Effector memory CD8-positive, alpha-beta T cell (primary cell): Measurements from ENCODE around the gene TRIM27.
A peak's percentile ranks its signal among the peaks of the same experiment; 100 is the strongest.

Experiments used
- ATAC-seq: fragments of 150-1000 bp; cut with Tn5 transposase; replicated peaks from 2 replicates; pipeline ENCODE4 v1.10.0; 2021; ENCODE audit warnings: mild to moderate bottlenecking, moderate library complexity
- DNase-seq, 3 experiments: peaks; one replicate each; pipeline ENCODE4 v3.0.0; 2021
- H3K27ac Mint-ChIP-seq, 2 donors: one replicate each; pipeline ENCODE4 v1.8.0; 2022; ENCODE audit warnings: mild to moderate bottlenecking in 2 of 2, mixed read lengths in 2 of 2, moderate library complexity in 2 of 2
- H3K27me3 Mint-ChIP-seq, 2 donors: one replicate each; pipeline ENCODE4 v1.8.0; 2022; ENCODE audit warnings: mixed read lengths in 2 of 2
- H3K36me3 Mint-ChIP-seq: one replicate; pipeline ENCODE4 v1.8.0; 2022; ENCODE audit warnings: mild to moderate bottlenecking, moderate library complexity, mixed read lengths; ENCODE audit not compliant: insufficient read depth
- H3K4me1 Mint-ChIP-seq, 2 donors: one replicate each; pipeline ENCODE4 v1.8.0; 2022; ENCODE audit warnings: low read depth in 2 of 2, mixed read lengths in 2 of 2
- H3K4me3 Mint-ChIP-seq, 2 donors: one replicate each; pipeline ENCODE4 v1.8.0; 2022; ENCODE audit warnings: mild to moderate bottlenecking in 2 of 2, mixed read lengths in 2 of 2, moderate library complexity in 2 of 2
- H3K9me3 Mint-ChIP-seq, 2 donors: one replicate each; pipeline ENCODE4 v1.8.0; 2022; ENCODE audit warnings: mixed read lengths in 2 of 2

Gene TRIM27

DNA sequence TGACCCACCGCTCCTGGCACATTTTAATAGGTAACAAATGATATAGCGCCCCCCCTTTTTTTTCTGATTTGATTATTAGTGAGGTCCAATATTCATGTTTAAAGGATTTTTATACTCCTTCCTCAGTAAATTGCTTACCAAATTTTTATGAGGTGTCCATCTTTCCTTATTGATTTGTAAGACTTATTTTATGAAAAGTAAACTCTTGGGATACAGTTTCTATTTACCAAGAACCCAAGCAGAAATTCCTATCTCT, 25.1 kb downstream of the TRIM27 start:
- no peaks in the 10 kb centered on the region for H3K27me3 Mint-ChIP-seq
- peak overlapping the region; percentile 100 for H3K27ac Mint-ChIP-seq
- H3K36me3 Mint-ChIP-seq: peaks cover 56% of the 10 kb centered on the region
- no peaks in the 10 kb centered on the region for H3K9me3 Mint-ChIP-seq
- H3K4me1 Mint-ChIP-seq: peaks cover 14 to 15% of the 10 kb centered on the region in 2 donors
- H3K4me3 Mint-ChIP-seq: peak overlapping the region; percentile 82 to 98
- ATAC-seq (no peak), DNase-seq (no peak)

DNA sequence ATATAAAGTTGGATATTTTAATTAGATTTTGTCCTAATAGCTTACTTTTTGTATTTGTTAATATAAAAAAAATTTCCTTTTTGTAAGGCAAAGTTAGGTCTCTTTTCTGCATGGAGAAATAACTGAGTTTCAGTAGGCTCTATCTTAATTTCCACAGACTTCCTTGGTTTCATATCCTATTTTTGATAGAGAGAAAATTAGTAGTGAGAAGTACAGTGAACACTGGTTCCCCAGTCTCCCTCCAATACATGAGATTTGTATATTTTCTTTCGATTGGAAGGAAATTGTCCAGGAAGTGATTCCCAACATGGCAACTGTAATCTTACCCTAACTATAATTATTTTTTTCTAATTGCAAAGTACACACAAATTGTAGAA, 26.4 kb downstream of the TRIM27 start:
- peaks cover 47% of the 10 kb centered on the region for H3K36me3 Mint-ChIP-seq
- H3K27me3 Mint-ChIP-seq: no peaks in the 10 kb centered on the region
- peaks cover 14 to 15% of the 10 kb centered on the region in 2 donors for H3K4me1 Mint-ChIP-seq
- peak overlapping the region; percentile 98 for H3K4me3 Mint-ChIP-seq
- ATAC-seq (no peak), DNase-seq (no peak)
- H3K27ac Mint-ChIP-seq: peak overlapping the region; percentile 100
- H3K9me3 Mint-ChIP-seq: no peaks in the 10 kb centered on the region

GRCh38 chr6:28896505-28897368, 27.0 kb downstream of the TRIM27 start:
- Mint-ChIP-seq H3K4me1 (peaks cover 14 to 15% of the 10 kb centered on the region in 2 donors), H3K27me3 (no peaks in the 10 kb centered on the region), H3K9me3 (no peaks in the 10 kb centered on the region), H3K36me3 (peaks cover 45% of the 10 kb centered on the region), H3K27ac (peak overlapping the region; percentile 100), H3K4me3 (peak overlapping the region; percentile 98)
- ATAC-seq (peak; percentile 32), DNase-seq (peak; percentile 36 to 51 (median 43))

DNA sequence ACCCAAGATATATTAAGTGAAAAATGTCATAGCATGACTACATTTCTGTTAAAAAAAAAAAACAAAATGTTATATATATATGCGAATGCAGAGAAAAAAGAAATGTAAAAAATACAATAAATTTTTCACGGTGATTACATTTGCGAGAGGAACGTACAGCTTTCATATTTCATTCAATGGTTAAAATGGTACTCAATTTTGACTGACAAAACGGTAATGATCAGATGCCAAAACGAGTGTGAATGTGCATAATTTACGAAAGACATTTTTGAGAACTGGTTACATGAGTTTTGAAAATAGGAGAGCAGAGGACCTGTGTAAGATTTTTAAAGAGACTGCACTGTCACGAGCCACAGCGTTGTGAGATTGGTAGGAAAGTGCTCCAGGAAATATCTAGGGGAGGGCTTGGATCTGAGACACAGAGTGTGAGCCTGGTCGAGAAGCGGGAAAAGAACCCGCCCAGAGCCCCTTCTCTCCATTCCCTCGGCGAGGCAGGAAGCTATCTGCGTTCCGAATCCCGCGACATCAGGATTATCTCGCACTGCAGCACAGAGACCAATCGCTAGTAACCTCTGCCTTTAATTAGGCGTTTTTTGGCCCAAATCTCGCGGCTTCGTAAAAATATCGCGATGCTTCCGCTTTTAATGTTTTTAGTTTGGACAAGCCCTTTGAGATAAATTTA, 28.5 kb downstream of the TRIM27 start:
- H3K36me3 Mint-ChIP-seq: peaks cover 41% of the 10 kb centered on the region
- peak overlapping the region; percentile 100 for H3K27ac Mint-ChIP-seq
- no peaks in the 10 kb centered on the region for H3K9me3 Mint-ChIP-seq
- H3K4me1 Mint-ChIP-seq: peaks cover 14 to 15% of the 10 kb centered on the region in 2 donors
- peak overlapping the region; percentile 98 for H3K4me3 Mint-ChIP-seq
- no peaks in the 10 kb centered on the region for H3K27me3 Mint-ChIP-seq
- DNase-seq: peak; percentile 89 to 93 (median 89)
- ATAC-seq: peak; percentile 66

DNA sequence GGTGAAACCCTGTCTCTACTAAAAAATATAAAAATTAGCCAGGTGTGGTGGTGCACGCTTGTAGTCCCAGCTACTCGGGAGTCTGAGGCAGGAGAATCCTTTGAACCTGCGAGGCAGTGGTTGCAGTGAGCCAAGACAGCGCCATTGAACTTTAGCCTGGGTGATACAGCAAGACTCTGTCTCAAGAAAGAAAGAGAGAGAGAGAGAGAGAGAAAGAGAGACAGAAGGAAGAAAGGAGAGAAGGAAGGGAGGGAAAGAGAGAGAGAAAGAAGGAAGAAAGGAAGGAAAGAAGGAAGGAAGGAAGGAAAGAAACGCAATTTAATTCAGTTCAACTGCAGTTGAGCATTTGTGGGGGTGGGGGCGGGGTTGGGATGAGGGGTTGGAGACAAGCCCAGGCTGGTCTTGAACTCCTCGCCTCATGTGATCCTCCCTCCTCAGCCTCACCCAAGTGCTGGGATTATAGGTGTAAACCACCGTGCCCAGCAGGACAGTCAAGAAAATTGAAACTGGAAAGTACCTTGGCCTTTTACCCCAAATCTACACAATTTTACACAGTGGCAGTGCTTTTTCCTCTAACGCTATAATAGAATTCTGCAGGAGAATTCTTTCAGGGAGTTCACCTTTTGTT, 30.5 kb downstream of the TRIM27 start:
- H3K4me3 Mint-ChIP-seq: peak overlapping the region in 1 of 2 donors; percentile 50
- DNase-seq (no peak), ATAC-seq (no peak)
- no peak overlapping the region for H3K27ac Mint-ChIP-seq
- H3K36me3 Mint-ChIP-seq: peaks cover 31% of the 10 kb centered on the region
- no peaks in the 10 kb centered on the region for H3K27me3 Mint-ChIP-seq
- H3K4me1 Mint-ChIP-seq: peaks cover 13 to 15% of the 10 kb centered on the region in 2 donors
- H3K9me3 Mint-ChIP-seq: no peaks in the 10 kb centered on the region

DNA sequence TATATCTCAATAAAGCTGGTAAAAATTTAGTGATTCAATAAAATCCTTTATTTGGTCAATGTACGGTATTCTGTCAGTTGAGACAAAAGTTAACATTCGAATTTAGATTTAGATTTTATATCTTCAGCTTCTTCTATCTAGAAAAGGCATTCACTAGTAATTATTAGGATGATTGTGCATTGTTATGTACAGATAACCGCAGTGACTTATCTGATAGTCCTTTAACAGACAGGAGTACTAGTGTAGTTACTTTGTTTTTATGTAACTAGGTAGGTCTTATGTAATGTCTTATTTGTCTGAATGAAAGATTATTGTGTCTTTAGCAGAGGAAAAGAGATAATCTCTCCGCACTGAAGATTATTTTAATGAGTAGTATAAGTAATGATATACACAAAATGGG, 31.3 kb downstream of the TRIM27 start:
- ATAC-seq (no peak), DNase-seq (no peak)
- no peaks in the 10 kb centered on the region for H3K9me3 Mint-ChIP-seq
- peaks cover 27% of the 10 kb centered on the region for H3K36me3 Mint-ChIP-seq
- H3K4me1 Mint-ChIP-seq: peaks cover 10 to 15% of the 10 kb centered on the region in 2 donors
- H3K4me3 Mint-ChIP-seq: no peak overlapping the region
- no peaks in the 10 kb centered on the region for H3K27me3 Mint-ChIP-seq
- no peak overlapping the region for H3K27ac Mint-ChIP-seq

DNA sequence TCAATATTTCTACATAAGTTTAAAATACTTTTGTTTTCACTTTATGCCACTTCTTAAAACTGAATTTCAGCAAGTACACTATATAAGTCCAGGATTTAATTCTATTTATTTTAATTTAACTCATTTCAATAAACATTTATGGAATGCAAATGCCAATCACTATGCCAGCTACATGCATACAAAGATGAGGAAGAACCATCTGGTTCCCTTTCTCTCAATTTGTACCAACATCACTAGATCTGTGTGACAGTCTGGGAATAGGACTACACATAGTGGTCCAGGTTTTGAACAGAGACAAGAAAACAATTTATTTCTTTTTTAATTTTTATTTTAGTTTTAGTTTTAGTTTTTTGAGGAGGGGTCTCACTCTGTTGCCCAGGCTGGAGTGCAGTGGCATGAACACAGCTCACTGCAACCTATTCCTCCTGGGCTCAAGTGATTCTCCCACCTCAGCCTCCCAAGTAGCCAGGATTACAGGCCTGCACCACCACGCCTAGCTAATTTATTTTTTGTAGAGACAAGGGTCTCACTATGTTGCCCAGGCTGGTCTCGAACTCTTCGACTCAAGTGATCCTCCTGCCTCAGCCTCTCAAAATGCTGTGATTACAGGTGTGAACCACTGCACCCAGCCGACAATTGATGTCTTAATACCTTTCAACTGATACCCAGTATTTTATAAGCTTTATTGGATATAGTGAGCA, 35.8 kb downstream of the TRIM27 start:
- peaks cover 14% of the 10 kb centered on the region for H3K36me3 Mint-ChIP-seq
- no peak overlapping the region for H3K4me3 Mint-ChIP-seq
- H3K9me3 Mint-ChIP-seq: no peaks in the 10 kb centered on the region
- peaks cover 13 to 21% of the 10 kb centered on the region in 2 donors for H3K4me1 Mint-ChIP-seq
- H3K27ac Mint-ChIP-seq: no peak overlapping the region
- no peak for DNase-seq
- ATAC-seq: no peak
- H3K27me3 Mint-ChIP-seq: no peaks in the 10 kb centered on the region

- H3K4me1 Mint-ChIP-seq: peaks cover 18 to 27% of the 10 kb centered on the region in 2 donors
- peaks cover 19% of the 10 kb centered on the region for H3K36me3 Mint-ChIP-seq
These were observed 37.7 kb downstream of the TRIM27 start for GRCh38 chr6:28886079-28886439.

GRCh38 chr6:28884423-28885131, 39.2 kb downstream of the TRIM27 start:
- H3K36me3 Mint-ChIP-seq: peaks cover 23% of the 10 kb centered on the region
- H3K27ac Mint-ChIP-seq: peak overlapping the region; percentile 78 to 90
- no peaks in the 10 kb centered on the region for H3K9me3 Mint-ChIP-seq
- H3K4me3 Mint-ChIP-seq: peak overlapping the region; percentile 69 to 77
- H3K4me1 Mint-ChIP-seq: peaks cover 22 to 30% of the 10 kb centered on the region in 2 donors
- peaks cover 0 to 9% of the 10 kb centered on the region in 2 donors for H3K27me3 Mint-ChIP-seq
- ATAC-seq: peak; percentile 87
- peak; percentile 77 to 85 (median 79) for DNase-seq

More at GRCh38 chr6:28886079-28886439, 37.7 kb downstream of the TRIM27 start:
- DNase-seq (no peak), ATAC-seq (no peak)
- H3K27me3 Mint-ChIP-seq: peaks cover 0 to 3% of the 10 kb centered on the region in 2 donors
- no peaks in the 10 kb centered on the region for H3K9me3 Mint-ChIP-seq
- H3K27ac Mint-ChIP-seq: no peak overlapping the region
- H3K4me3 Mint-ChIP-seq: no peak overlapping the region

- H3K27me3 Mint-ChIP-seq: peaks cover 15 to 24% of the 10 kb centered on the region in 2 donors
These were observed 42.6 kb downstream of the TRIM27 start for GRCh38 chr6:28880894-28881780.

DNA sequence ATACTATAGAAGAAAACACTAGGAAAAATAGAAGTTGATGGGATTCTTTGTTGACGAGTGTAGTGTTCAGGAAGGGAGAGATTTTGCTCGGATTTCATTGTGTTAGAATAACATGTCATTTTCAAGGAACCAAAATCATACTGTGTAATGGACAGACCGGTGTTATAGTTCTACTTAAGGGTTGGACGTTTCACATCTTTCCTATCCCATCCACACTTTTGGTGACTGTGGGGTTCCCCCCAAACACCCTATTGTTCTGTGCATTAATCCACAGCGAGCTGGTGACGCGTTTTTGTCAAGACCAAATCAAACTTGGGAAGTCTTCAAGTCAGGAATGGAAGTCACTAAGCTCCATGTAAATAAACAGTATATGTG, 43.3 kb downstream of the TRIM27 start:
- DNase-seq (no peak), ATAC-seq (no peak)
- Mint-ChIP-seq H3K36me3 (peaks cover 23% of the 10 kb centered on the region), H3K27ac (no peak overlapping the region), H3K4me3 (peak overlapping the region; percentile 34 to 58), H3K27me3 (peaks cover 15 to 30% of the 10 kb centered on the region in 2 donors), H3K4me1 (peaks cover 22 to 28% of the 10 kb centered on the region in 2 donors), H3K9me3 (no peaks in the 10 kb centered on the region)

More at GRCh38 chr6:28880894-28881780, 42.6 kb downstream of the TRIM27 start:
- Mint-ChIP-seq H3K4me1 (peaks cover 22 to 30% of the 10 kb centered on the region in 2 donors), H3K36me3 (peaks cover 23% of the 10 kb centered on the region), H3K27ac (peak overlapping the region; percentile 90 to 91), H3K9me3 (no peaks in the 10 kb centered on the region), H3K4me3 (peak overlapping the region; percentile 34 to 58)
- DNase-seq (peak; percentile 25 to 50 (median 33)), ATAC-seq (no peak)

DNA sequence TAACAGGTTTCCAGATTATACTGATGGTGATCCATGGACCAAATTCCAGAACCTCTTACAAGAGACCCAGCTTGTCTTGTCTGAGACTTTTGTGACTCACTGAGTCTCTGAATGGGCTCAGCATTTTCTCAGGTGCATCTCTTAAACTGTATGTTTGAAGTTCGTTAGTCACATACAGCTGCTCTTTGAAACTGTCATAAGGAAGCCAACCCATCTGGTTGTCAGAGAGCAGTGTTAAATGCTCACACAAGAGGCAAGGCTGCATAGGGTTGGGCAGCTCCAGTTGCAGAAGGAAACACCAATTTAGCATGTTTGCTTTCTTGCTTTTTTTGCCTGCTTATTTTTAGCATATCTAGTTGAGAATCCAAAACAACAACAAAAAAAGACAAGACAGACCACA, 47.1 kb downstream of the TRIM27 start:
- no peak for DNase-seq
- no peak for ATAC-seq
- H3K4me1 Mint-ChIP-seq: peaks cover 8 to 9% of the 10 kb centered on the region in 2 donors
- no peak overlapping the region for H3K4me3 Mint-ChIP-seq
- no peaks in the 10 kb centered on the region for H3K9me3 Mint-ChIP-seq
- H3K36me3 Mint-ChIP-seq: peaks cover 10% of the 10 kb centered on the region
- H3K27me3 Mint-ChIP-seq: peaks cover 15 to 34% of the 10 kb centered on the region in 2 donors
- H3K27ac Mint-ChIP-seq: no peak overlapping the region
